K562 (cell line): ENCODE results near the gene ATP5MG. TPM values are rescaled to one million over a fixed set of nuclear protein-coding genes. Genes with fewer than 3 reads are reported as not detected.
A peak's percentile ranks its signal among the peaks of the same experiment; 100 is the strongest.

ENCODE experiments used
- ATAC-seq: fragments of 200-7000 bp; cut with Tn5 transposase; 3 replicates; pipeline ENCODE4 v1.9.1; 2020; ENCODE audit warnings: moderate library complexity
- BruUV-seq: library from RNA; stranded (reverse); fragments of 400-500 nt; replicated peaks from 2 replicates; lab custom pipeline; 2021; lab: Mats Ljungman, UMichigan
- CTCF ChIA-PET: fragments of 300-600 bp; formaldehyde crosslinking; extraction: SDS; loops from one replicate; lab custom pipeline; 2021; ENCODE audit warnings: low intra/inter-chr PET ratio; lab: Yijun Ruan, JAX
- POLR2A ChIA-PET: fragments of 300-600, 350-650 bp; sonication (Branson Sonifier 250); formaldehyde crosslinking; extraction: SDS; loops from one replicate; lab custom pipeline; 2021; ENCODE audit warnings: antibody characterized with exemption, inconsistent platforms; lab: Yijun Ruan, JAX
- DNase-seq, 4 experiments: peaks; one replicate each; pipeline versions ENCODE4 v3.0.0 to v3.0.0-alpha.2; 2011 to 2018; ENCODE audit warnings: low spot score in 3 of 4, mixed read lengths in 3 of 4; ENCODE audit errors: extremely low read depth in 1 of 4
- FAIRE-seq: peaks from 2 replicates; lab custom pipeline; 2011; peaks lifted over from hg19 to GRCh38; lab: Jason Lieb, UNC
- H2AFZ ChIP-seq: 2 replicates; pipeline ENCODE4 v1.6.0; 2011; ENCODE audit warnings: low read depth, low read length, control low read depth, inconsistent platforms
- H3K27ac ChIP-seq: fragments of 200-600 bp; 3 replicates; pipeline ENCODE4 v1.8.0; 2011; ENCODE audit warnings: low read depth, mild to moderate bottlenecking, control low read depth, inconsistent platforms, low read length, moderate library complexity, mixed read lengths; ENCODE audit errors: extremely low read depth
- H3K27me3 ChIP-seq, 2 experiments: fragments of 300-600 bp in 1 of 2; 2 replicates in 1 of 2; 3 replicates in 1 of 2; pipeline versions ENCODE4 v1.6.0 to v1.8.0; 2011; ENCODE audit warnings: inconsistent platforms in 2 of 2, low read length in 2 of 2, mild to moderate bottlenecking in 1 of 2, mixed read lengths in 1 of 2, moderate library complexity in 1 of 2; ENCODE audit not compliant: control insufficient read depth in 2 of 2, insufficient read depth in 2 of 2
- H3K36me3 ChIP-seq: fragments of 300-600 bp; 3 replicates; pipeline ENCODE4 v1.8.0; 2011; ENCODE audit warnings: mild to moderate bottlenecking, low read length, inconsistent platforms; ENCODE audit not compliant: control insufficient read depth, insufficient read depth
- H3K4me1 ChIP-seq, 2 experiments: fragments of 200-600 bp in 1 of 2; replicated peaks in 1 of 2; 2 replicates in 1 of 2; 3 replicates in 1 of 2; pipeline versions ENCODE4 v1.5.1 to v1.8.0; 2011; ENCODE audit warnings: inconsistent platforms in 2 of 2, low read length in 2 of 2, mild to moderate bottlenecking in 1 of 2, mixed read lengths in 1 of 2, moderate library complexity in 1 of 2; ENCODE audit not compliant: control insufficient read depth in 2 of 2, insufficient read depth in 2 of 2
- H3K4me2 ChIP-seq: 2 replicates; pipeline ENCODE4 v1.6.1; 2011; ENCODE audit warnings: low read length, control low read depth, inconsistent platforms, mixed read lengths; ENCODE audit not compliant: insufficient read depth
- H3K4me3 ChIP-seq: fragments of 200-600 bp; sonication (generic), shearing (Covaris generic); 2 replicates; pipeline ENCODE4 v1.5.1; 2016; ENCODE audit warnings: control low read depth, inconsistent platforms
- H3K79me2 ChIP-seq: fragments of 200-600 bp; 3 replicates; pipeline ENCODE4 v1.8.0; 2011; ENCODE audit warnings: low read length, inconsistent platforms; ENCODE audit not compliant: control insufficient read depth, insufficient read depth
- H3K9ac ChIP-seq, 2 experiments: 2 replicates each; pipeline versions ENCODE4 v1.6.0 to v1.6.1; 2011; ENCODE audit warnings: low read depth in 2 of 2, low read length in 2 of 2, control low read depth in 1 of 2, inconsistent platforms in 1 of 2, mild to moderate bottlenecking in 1 of 2, mixed read lengths in 1 of 2; ENCODE audit not compliant: insufficient read depth in 1 of 2
- H3K9me1 ChIP-seq: one replicate; pipeline ENCODE4 v1.6.0; 2011; ENCODE audit warnings: inconsistent platforms, mild to moderate bottlenecking, low read length, moderate library complexity; ENCODE audit not compliant: control insufficient read depth, insufficient read depth
- H3K9me3 ChIP-seq: replicated peaks from 2 replicates; pipeline ENCODE4 v1.5.1; 2011; ENCODE audit warnings: low read depth, low read length, inconsistent platforms; ENCODE audit not compliant: control insufficient read depth, insufficient read depth
- H4K20me1 ChIP-seq: replicated peaks from 2 replicates; pipeline ENCODE4 v1.6.1; 2011; ENCODE audit warnings: low read length, inconsistent platforms, mixed read lengths; ENCODE audit not compliant: control insufficient read depth, insufficient read depth
- MTA3 ChIP-seq: fragments of 450-650 bp; formaldehyde crosslinking; IDR thresholded peaks from 2 replicates; pipeline ENCODE4 v1.6.1; 2017; ENCODE audit warnings: mild to moderate bottlenecking, borderline replicate concordance
- NEUROD1 ChIP-seq: fragments of 150-350 bp; IDR thresholded peaks from 2 replicates; pipeline ENCODE4 v1.6.1; 2014; ENCODE audit warnings: borderline replicate concordance, low read length, low read depth; ENCODE audit not compliant: partially characterized antibody
- NR2C1 ChIP-seq, 2 experiments: fragments of 450-650 bp; IDR thresholded peaks; 2 replicates each; pipeline ENCODE4 v1.6.1; 2017; ENCODE audit warnings: mild to moderate bottlenecking in 2 of 2, antibody characterized with exemption in 1 of 2, inconsistent platforms in 1 of 2, missing compliant biosample characterization in 1 of 2, missing genetic modification characterization in 1 of 2
- PHF20 ChIP-seq: fragments of 450-650 bp; IDR thresholded peaks from 2 replicates; pipeline ENCODE4 v1.6.1; 2018; ENCODE audit not compliant: partially characterized antibody
- RBM25 ChIP-seq: fragments of 200-400 bp; formaldehyde crosslinking; IDR thresholded peaks from 2 replicates; pipeline ENCODE4 v1.6.1; 2018; ENCODE audit warnings: low read length, low read depth, moderate library complexity; ENCODE audit not compliant: severe bottlenecking
- ZNF124 ChIP-seq: sonication (generic); formaldehyde crosslinking; IDR thresholded peaks from 2 replicates; pipeline ENCODE4 v1.8.1; 2022; ENCODE audit warnings: missing genetic modification reagents
- ZNF174 ChIP-seq: fragments of 250-450 bp; sonication (Bioruptor Pico); IDR thresholded peaks from 2 replicates; pipeline ENCODE4 v1.4.0; 2020; ENCODE audit warnings: mild to moderate bottlenecking
- ZNF696 ChIP-seq: fragments of 250-450 bp; sonication (Bioruptor Pico); conservative IDR thresholded peaks from 2 replicates; pipeline ENCODE4 v1.4.0; 2020; ENCODE audit warnings: mild to moderate bottlenecking, moderate library complexity
- WGBS: fragments of 100-300 bp; shearing (Covaris generic); methylation state at CpG from one replicate; pipeline ENCODE4 v1.1.6; 2016; ENCODE audit warnings: low coverage, mixed read lengths; ENCODE audit not compliant: insufficient coverage; ENCODE audit errors: missing lambda C conversion rate; 5-methylcytosine and 5-hydroxymethylcytosine counted together
- in situ Hi-C: fragments of 300-500 bp; cut with MboI; formaldehyde crosslinking; loops from 4 replicates; pipeline ENCODE4 v1.15.0; 2018; ENCODE audit warnings: inconsistent platforms, mixed read lengths
- intact Hi-C: fragments of 100-400 bp; cut with micrococcal nuclease; formaldehyde crosslinking; loops from 2 replicates; pipeline ENCODE4 v1.14.2; 2022
- polyA plus RNA-seq, 8 experiments: library from polyadenylated mRNA; depleted of rRNA in 4 of 8; stranded (reverse) in 5 of 8; unstranded in 3 of 8; fragments of >200 nt; fragmentation: Nextera tagmentation in 2 of 8; fragmentation: Illumina TruSeq in 1 of 8; extraction: Ambion mirVana in 2 of 8; extraction: Trizol in 1 of 8; gene quantifications; 2 replicates each; pipeline versions ENCODE4 v1.2.1 to v1.2.3, GENCODE V29; 2011 to 2014; ENCODE audit warnings: inconsistent platforms in 1 of 8, missing spikeins in 1 of 8
- total RNA-seq, 7 experiments: library from RNA; depleted of rRNA in 6 of 7; stranded (reverse); fragments of >200 nt in 6 of 7; fragmentation: Illumina TruSeq in 2 of 7; extraction: Trizol in 2 of 7; gene quantifications; 2 replicates each; pipeline versions ENCODE4 v1.2.1 to v1.2.3, GENCODE V29; 2011 to 2021; ENCODE audit warnings: low replicate concordance in 1 of 7
- TF ChIP-seq, protein P1 (sequence below): fragments of 250-450 bp; sonication (Bioruptor Pico); IDR thresholded peaks from 2 replicates; pipeline ENCODE4 v1.5.0; 2021
- TF ChIP-seq, protein P2 (sequence below): fragments of 200-800 bp; sonication (Bioruptor generic); IDR thresholded peaks from 2 replicates; pipeline ENCODE4 v1.6.1; 2016; ENCODE audit warnings: missing genetic modification characterization, missing compliant biosample characterization
- TF ChIP-seq, protein P3 (sequence below): sonication (generic); formaldehyde crosslinking; IDR thresholded peaks from 2 replicates; pipeline ENCODE4 v1.8.0; 2022; ENCODE audit warnings: mild to moderate bottlenecking, missing genetic modification reagents
- TF ChIP-seq, protein P4 (sequence below), 2 experiments: IDR thresholded peaks; 2 replicates each; pipeline ENCODE4 v1.6.1; 2011; ENCODE audit warnings: borderline replicate concordance in 1 of 2, control low read depth in 1 of 2, low read depth in 1 of 2, low read length in 1 of 2, mild to moderate bottlenecking in 1 of 2, mixed read lengths in 1 of 2, moderate library complexity in 1 of 2; ENCODE audit not compliant: insufficient read depth in 1 of 2, insufficient read length in 1 of 2, poor library complexity in 1 of 2, severe bottlenecking in 1 of 2; ENCODE audit errors: extremely low read depth in 1 of 2

The ATP5MG gene
- total and polyA plus RNA-seq, 9 of the 15 experiments (the other 6 are each of a cell fraction or from before 2014, with no cell fraction given): 301 to 2,138 (median 434) TPM

DNA sequence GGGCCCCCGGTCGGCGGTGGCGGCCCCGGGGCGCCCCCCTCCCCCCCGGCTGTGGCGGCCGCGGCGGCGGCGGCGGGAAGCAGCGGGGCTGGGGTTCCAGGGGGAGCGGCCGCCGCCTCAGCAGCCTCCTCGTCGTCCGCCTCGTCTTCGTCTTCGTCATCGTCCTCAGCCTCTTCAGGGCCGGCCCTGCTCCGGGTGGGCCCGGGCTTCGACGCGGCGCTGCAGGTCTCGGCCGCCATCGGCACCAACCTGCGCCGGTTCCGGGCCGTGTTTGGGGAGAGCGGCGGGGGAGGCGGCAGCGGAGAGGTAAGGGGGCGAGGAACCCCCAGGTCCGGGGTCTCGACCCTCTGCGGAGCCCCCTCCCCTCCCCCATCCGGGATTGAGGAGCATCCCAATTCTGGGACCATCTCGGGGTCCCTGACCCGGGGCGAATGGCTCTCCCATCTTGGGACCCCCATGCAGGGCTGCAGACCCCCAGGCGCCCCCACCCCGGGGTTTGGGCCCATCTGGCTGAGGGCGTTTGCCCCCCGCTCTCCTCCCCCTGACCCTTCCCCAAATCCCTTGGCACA is 35.3 kb downstream of the ATP5MG start:
- peak; percentile 5; the same call in 2 of the 3 replicates for ATAC-seq
- no peak for FAIRE-seq
- no TSS peak for BruUV-seq
- TF ChIP-seq, protein P1, sequence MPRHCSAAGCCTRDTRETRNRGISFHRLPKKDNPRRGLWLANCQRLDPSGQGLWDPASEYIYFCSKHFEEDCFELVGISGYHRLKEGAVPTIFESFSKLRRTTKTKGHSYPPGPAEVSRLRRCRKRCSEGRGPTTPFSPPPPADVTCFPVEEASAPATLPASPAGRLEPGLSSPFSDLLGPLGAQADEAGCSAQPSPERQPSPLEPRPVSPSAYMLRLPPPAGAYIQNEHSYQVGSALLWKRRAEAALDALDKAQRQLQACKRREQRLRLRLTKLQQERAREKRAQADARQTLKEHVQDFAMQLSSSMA: no peak
- TF ChIP-seq MTA3: no peak
- no peak for TF ChIP-seq PHF20
- TF ChIP-seq RBM25: no peak
- no peak for TF ChIP-seq NEUROD1
- TF ChIP-seq, protein P2, sequence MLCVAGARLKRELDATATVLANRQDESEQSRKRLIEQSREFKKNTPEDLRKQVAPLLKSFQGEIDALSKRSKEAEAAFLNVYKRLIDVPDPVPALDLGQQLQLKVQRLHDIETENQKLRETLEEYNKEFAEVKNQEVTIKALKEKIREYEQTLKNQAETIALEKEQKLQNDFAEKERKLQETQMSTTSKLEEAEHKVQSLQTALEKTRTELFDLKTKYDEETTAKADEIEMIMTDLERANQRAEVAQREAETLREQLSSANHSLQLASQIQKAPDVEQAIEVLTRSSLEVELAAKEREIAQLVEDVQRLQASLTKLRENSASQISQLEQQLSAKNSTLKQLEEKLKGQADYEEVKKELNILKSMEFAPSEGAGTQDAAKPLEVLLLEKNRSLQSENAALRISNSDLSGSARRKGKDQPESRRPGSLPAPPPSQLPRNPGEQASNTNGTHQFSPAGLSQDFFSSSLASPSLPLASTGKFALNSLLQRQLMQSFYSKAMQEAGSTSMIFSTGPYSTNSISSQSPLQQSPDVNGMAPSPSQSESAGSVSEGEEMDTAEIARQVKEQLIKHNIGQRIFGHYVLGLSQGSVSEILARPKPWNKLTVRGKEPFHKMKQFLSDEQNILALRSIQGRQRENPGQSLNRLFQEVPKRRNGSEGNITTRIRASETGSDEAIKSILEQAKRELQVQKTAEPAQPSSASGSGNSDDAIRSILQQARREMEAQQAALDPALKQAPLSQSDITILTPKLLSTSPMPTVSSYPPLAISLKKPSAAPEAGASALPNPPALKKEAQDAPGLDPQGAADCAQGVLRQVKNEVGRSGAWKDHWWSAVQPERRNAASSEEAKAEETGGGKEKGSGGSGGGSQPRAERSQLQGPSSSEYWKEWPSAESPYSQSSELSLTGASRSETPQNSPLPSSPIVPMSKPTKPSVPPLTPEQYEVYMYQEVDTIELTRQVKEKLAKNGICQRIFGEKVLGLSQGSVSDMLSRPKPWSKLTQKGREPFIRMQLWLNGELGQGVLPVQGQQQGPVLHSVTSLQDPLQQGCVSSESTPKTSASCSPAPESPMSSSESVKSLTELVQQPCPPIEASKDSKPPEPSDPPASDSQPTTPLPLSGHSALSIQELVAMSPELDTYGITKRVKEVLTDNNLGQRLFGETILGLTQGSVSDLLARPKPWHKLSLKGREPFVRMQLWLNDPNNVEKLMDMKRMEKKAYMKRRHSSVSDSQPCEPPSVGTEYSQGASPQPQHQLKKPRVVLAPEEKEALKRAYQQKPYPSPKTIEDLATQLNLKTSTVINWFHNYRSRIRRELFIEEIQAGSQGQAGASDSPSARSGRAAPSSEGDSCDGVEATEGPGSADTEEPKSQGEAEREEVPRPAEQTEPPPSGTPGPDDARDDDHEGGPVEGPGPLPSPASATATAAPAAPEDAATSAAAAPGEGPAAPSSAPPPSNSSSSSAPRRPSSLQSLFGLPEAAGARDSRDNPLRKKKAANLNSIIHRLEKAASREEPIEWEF (CRISPR knock-in tag): no peak
- TF ChIP-seq ZNF696 (CRISPR knock-in tag): no peak
- no peak for TF ChIP-seq ZNF174
- TF ChIP-seq NR2C1 (IDR thresholded peaks at IDR 0.05): no peak
- no peak for TF ChIP-seq NR2C1 (tag; IDR thresholded peaks at IDR 0.05)
- TF ChIP-seq, protein P3, sequence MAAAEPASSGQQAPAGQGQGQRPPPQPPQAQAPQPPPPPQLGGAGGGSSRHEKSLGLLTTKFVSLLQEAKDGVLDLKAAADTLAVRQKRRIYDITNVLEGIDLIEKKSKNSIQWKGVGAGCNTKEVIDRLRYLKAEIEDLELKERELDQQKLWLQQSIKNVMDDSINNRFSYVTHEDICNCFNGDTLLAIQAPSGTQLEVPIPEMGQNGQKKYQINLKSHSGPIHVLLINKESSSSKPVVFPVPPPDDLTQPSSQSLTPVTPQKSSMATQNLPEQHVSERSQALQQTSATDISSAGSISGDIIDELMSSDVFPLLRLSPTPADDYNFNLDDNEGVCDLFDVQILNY (CRISPR knock-in tag): no peak
- TF ChIP-seq ZNF124 (CRISPR knock-in tag): no peak
- TF ChIP-seq, protein P4, sequence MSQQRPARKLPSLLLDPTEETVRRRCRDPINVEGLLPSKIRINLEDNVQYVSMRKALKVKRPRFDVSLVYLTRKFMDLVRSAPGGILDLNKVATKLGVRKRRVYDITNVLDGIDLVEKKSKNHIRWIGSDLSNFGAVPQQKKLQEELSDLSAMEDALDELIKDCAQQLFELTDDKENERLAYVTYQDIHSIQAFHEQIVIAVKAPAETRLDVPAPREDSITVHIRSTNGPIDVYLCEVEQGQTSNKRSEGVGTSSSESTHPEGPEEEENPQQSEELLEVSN (IDR thresholded peaks at IDR 0.05; ENCODE audit: borderline replicate concordance in 1 of 2, extremely low read depth in 1 of 2, insufficient read depth in 1 of 2, insufficient read length in 1 of 2, low read depth in 1 of 2, low read length in 1 of 2, poor library complexity in 1 of 2, severe bottlenecking in 1 of 2): no peak

More for the DNA sequence above, 35.3 kb downstream of the ATP5MG start:
- Histone ChIP-seq H3K27ac (peak overlapping the region; percentile 89), H3K79me2 (peaks cover 56% of the 10 kb centered on the region), H3K36me3 (peaks cover 30% of the 10 kb centered on the region), H3K9me3 (no peaks in the 10 kb centered on the region), H3K9me1 (no peaks in the 10 kb centered on the region), H4K20me1 (peaks cover 40% of the 10 kb centered on the region), H2AFZ (peak overlapping the region; percentile 65; the same call in 1 of the 2 replicates), H3K4me2 (peak overlapping the region; percentile 80), H3K4me3 (peak overlapping the region; percentile 91), H3K9ac (peak overlapping the region; percentile 80 to 93), H3K27me3 (no peaks in the 10 kb centered on the region), H3K4me1 (peaks cover 35 to 37% of the 10 kb centered on the region in 2 experiments)
- POLR2A ChIA-PET: interaction anchor here (0.9 to 2.0 kb wide), 3 partner anchors 12 to 35 kb away, joined by 3 to 6 read pairs (median 4); no protein-coding TSS in a partner anchor
- CTCF ChIA-PET: no interaction called here
- peak in 1 of 4 experiments; percentile 43 for DNase-seq
- 0% methylated on average over 5 of the region's 55 CpGs for WGBS
- in situ Hi-C loops: no loop called here
- intact Hi-C loops: loop anchor here (1.0 to 2.0 kb wide), 3 partner anchors 21 to 52 kb away; partner anchors contain the start of gene ATP5MG
